Measurements from ENCODE around the gene BCAS1. TPM values are rescaled to one million over a fixed set of nuclear protein-coding genes. Genes with fewer than 3 reads are reported as not detected.

BCAS1 gene
- total RNA-seq, 1 donor from 2014 or later: 0.81 TPM

DNA sequence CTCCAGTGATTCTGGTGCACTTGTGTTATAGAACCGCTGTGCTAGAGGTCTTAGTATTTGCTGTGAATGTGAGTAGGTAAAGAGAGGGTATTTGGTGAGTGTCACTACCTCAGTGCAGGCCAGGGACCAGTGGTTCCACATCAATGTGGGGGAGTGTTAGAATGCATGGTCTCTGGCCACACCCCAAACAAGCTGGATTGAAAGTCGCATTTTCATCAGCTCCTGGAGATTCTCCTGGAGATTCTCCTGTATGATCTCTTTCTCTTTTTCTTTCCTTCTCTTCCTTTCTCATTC lies 26.8 kb upstream of the BCAS1 start:
- Mint-ChIP-seq H3K9me3 (ENCODE audit: low read depth) (peaks cover 5% of the 10 kb centered on the region), H3K27me3 (peaks cover 7% of the 10 kb centered on the region), H3K27ac (no peak overlapping the region), H3K36me3 (ENCODE audit: insufficient read depth) (no peaks in the 10 kb centered on the region), H3K4me3 (ENCODE audit: low read depth) (no peak overlapping the region), H3K4me1 (ENCODE audit: low read depth) (peaks cover 2% of the 10 kb centered on the region)
- no peak for TF ChIP-seq CTCF (IDR thresholded peaks at IDR 0.05; ENCODE audit: unreplicated experiment)
- DNase-seq (ENCODE audit: low spot score, unreplicated experiment): no peak

DNA sequence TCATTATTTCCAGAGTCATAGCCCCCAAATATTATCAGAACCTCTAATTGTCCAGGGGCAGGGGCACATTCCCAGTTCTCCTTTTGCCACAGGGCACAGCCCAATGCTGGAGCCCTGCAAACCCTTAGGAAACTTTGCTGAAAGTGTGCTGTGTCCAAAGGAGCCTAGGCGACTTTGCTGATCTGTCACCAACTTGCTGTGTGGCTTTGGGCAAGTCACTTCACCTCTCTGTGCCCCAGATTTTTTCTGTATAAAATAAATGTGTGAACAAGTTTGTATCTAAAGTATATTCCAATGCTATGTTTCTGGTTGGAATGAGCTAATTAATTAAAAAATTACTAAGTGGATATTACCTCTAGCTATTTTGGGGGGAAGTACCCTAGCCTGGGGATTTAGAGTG lies 25.4 kb upstream of the BCAS1 start:
- no peak for TF ChIP-seq CTCF (IDR thresholded peaks at IDR 0.05; ENCODE audit: unreplicated experiment)
- Mint-ChIP-seq H3K27me3 (peaks cover 9% of the 10 kb centered on the region), H3K4me1 (ENCODE audit: low read depth) (peaks cover 2% of the 10 kb centered on the region), H3K9me3 (ENCODE audit: low read depth) (peaks cover 5% of the 10 kb centered on the region), H3K36me3 (ENCODE audit: insufficient read depth) (no peaks in the 10 kb centered on the region), H3K27ac (no peak overlapping the region), H3K4me3 (ENCODE audit: low read depth) (no peak overlapping the region)
- DNase-seq (ENCODE audit: low spot score, unreplicated experiment): no peak

DNA sequence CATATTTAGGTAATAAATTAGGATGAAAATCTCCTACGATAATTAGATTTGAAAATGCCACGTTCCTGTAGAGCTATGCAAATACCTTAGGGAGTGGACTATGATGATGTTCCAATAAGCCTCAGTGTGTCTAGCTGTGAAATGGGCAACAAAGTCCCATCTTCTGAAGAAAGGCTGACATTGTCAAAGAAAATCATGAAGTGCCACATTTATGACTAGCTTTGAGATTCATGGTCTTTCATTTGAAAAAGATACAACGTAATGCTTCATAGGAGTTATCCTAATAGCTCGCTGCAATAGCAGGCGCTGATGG lies 23.8 kb upstream of the BCAS1 start:
- Mint-ChIP-seq H3K9me3 (ENCODE audit: low read depth) (no peaks in the 10 kb centered on the region), H3K27ac (no peak overlapping the region), H3K36me3 (ENCODE audit: insufficient read depth) (no peaks in the 10 kb centered on the region), H3K4me1 (ENCODE audit: low read depth) (peaks cover 2% of the 10 kb centered on the region), H3K4me3 (ENCODE audit: low read depth) (no peak overlapping the region), H3K27me3 (peaks cover 16% of the 10 kb centered on the region)
- TF ChIP-seq CTCF (IDR thresholded peaks at IDR 0.05; ENCODE audit: unreplicated experiment): no peak
- no peak for DNase-seq (ENCODE audit: low spot score, unreplicated experiment)

DNA sequence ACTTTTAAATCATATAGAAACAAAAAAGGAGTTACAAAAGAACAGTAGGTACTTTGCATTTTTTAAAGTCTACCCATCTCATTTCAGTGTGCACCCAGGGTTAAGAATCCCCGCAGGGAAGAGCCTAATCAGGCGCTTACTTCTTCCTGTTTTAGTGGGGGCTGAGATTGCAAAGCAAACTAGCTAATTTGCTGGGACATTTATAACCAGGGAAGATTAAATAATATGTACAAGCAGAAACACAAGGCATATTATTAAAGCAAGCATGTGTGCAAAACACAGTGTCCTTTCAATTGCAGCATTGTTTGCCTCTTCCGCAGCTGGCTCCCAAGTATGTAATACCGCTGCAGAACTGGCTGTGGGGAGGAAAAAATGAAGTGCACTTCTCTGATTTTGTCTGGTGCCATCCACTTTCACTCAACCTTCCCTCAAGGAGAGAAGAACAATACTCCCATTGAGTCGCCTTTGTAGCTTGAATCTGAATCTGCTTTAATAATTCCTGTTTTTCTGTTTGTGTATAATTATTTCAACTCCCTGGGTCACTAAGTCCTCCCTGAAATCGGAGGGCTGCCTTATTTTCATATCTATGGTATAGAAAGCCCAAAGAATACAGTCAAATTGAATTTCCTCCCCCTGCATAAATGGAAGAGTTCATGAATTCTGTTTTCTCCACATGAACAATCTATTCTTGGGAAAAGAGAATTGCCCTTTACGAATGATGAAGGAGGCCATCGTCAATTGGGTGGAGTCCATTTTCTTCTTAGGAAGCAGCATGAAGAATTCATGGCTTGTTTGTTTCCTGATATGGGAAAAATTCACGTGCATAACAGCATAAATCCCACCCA lies 23.3 kb upstream of the BCAS1 start:
- Mint-ChIP-seq H3K27ac (no peak overlapping the region), H3K4me3 (ENCODE audit: low read depth) (no peak overlapping the region), H3K36me3 (ENCODE audit: insufficient read depth) (no peaks in the 10 kb centered on the region), H3K9me3 (ENCODE audit: low read depth) (no peaks in the 10 kb centered on the region), H3K4me1 (ENCODE audit: low read depth) (peaks cover 2% of the 10 kb centered on the region), H3K27me3 (peaks cover 21% of the 10 kb centered on the region)
- TF ChIP-seq CTCF (IDR thresholded peaks at IDR 0.05; ENCODE audit: unreplicated experiment): no peak
- DNase-seq (ENCODE audit: low spot score, unreplicated experiment): no peak

DNA sequence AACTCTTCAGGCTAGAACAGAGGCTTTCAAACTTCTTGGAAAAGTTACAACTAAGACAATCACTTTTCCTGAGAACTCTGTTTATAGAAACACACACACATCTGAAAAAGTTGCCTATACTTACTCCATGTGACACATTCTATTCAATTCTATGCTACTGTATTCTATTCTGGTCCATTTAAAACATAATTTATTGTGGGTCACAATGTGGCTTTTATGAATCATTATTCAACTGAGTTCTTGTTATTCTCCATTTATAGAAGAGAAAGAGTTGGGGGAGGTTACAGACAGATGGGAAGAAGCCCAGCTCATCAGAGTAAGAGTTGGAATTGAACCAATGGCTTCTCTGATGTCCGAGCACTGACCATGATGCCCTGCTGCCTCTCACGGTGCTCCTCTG lies 21.6 kb upstream of the BCAS1 start:
- TF ChIP-seq CTCF (IDR thresholded peaks at IDR 0.05; ENCODE audit: unreplicated experiment): no peak
- no peaks in the 10 kb centered on the region for H3K9me3 Mint-ChIP-seq (ENCODE audit: low read depth)
- no peaks in the 10 kb centered on the region for H3K36me3 Mint-ChIP-seq (ENCODE audit: insufficient read depth)
- H3K27ac Mint-ChIP-seq: no peak overlapping the region
- no peak overlapping the region for H3K4me3 Mint-ChIP-seq (ENCODE audit: low read depth)
- peaks cover 18% of the 10 kb centered on the region for H3K27me3 Mint-ChIP-seq
- no peak for DNase-seq (ENCODE audit: low spot score, unreplicated experiment)
- peaks cover 2% of the 10 kb centered on the region for H3K4me1 Mint-ChIP-seq (ENCODE audit: low read depth)
